K562 (cell line): ENCODE results near the gene INMT. TPM values are rescaled to one million over a fixed set of nuclear protein-coding genes. Genes with fewer than 3 reads are reported as not detected.

Experiments
- ATAC-seq: fragments of 200-7000 bp; cut with Tn5 transposase; 3 replicates; pipeline ENCODE4 v1.9.1; 2020; ENCODE audit warnings: moderate library complexity
- BruUV-seq: library from RNA; stranded (reverse); fragments of 400-500 nt; replicated peaks from 2 replicates; lab custom pipeline; 2021; lab: Mats Ljungman, UMichigan
- CTCF ChIA-PET: fragments of 300-600 bp; formaldehyde crosslinking; extraction: SDS; loops from one replicate; lab custom pipeline; 2021; ENCODE audit warnings: low intra/inter-chr PET ratio; lab: Yijun Ruan, JAX
- POLR2A ChIA-PET: fragments of 300-600, 350-650 bp; sonication (Branson Sonifier 250); formaldehyde crosslinking; extraction: SDS; loops from one replicate; lab custom pipeline; 2021; ENCODE audit warnings: antibody characterized with exemption, inconsistent platforms; lab: Yijun Ruan, JAX
- DNase-seq, 4 experiments: peaks; one replicate each; pipeline versions ENCODE4 v3.0.0 to v3.0.0-alpha.2; 2011 to 2018; ENCODE audit warnings: low spot score in 3 of 4, mixed read lengths in 3 of 4; ENCODE audit errors: extremely low read depth in 1 of 4
- FAIRE-seq: peaks from 2 replicates; lab custom pipeline; 2011; peaks lifted over from hg19 to GRCh38; lab: Jason Lieb, UNC
- H2AFZ ChIP-seq: 2 replicates; pipeline ENCODE4 v1.6.0; 2011; ENCODE audit warnings: low read depth, low read length, control low read depth, inconsistent platforms
- H3K27ac ChIP-seq: fragments of 200-600 bp; 3 replicates; pipeline ENCODE4 v1.8.0; 2011; ENCODE audit warnings: low read depth, mild to moderate bottlenecking, control low read depth, inconsistent platforms, low read length, moderate library complexity, mixed read lengths; ENCODE audit errors: extremely low read depth
- H3K27me3 ChIP-seq, 2 experiments: fragments of 300-600 bp in 1 of 2; 2 replicates in 1 of 2; 3 replicates in 1 of 2; pipeline versions ENCODE4 v1.6.0 to v1.8.0; 2011; ENCODE audit warnings: inconsistent platforms in 2 of 2, low read length in 2 of 2, mild to moderate bottlenecking in 1 of 2, mixed read lengths in 1 of 2, moderate library complexity in 1 of 2; ENCODE audit not compliant: control insufficient read depth in 2 of 2, insufficient read depth in 2 of 2
- H3K36me3 ChIP-seq: fragments of 300-600 bp; 3 replicates; pipeline ENCODE4 v1.8.0; 2011; ENCODE audit warnings: mild to moderate bottlenecking, low read length, inconsistent platforms; ENCODE audit not compliant: control insufficient read depth, insufficient read depth
- H3K4me1 ChIP-seq, 2 experiments: fragments of 200-600 bp in 1 of 2; replicated peaks in 1 of 2; 2 replicates in 1 of 2; 3 replicates in 1 of 2; pipeline versions ENCODE4 v1.5.1 to v1.8.0; 2011; ENCODE audit warnings: inconsistent platforms in 2 of 2, low read length in 2 of 2, mild to moderate bottlenecking in 1 of 2, mixed read lengths in 1 of 2, moderate library complexity in 1 of 2; ENCODE audit not compliant: control insufficient read depth in 2 of 2, insufficient read depth in 2 of 2
- H3K4me2 ChIP-seq: 2 replicates; pipeline ENCODE4 v1.6.1; 2011; ENCODE audit warnings: low read length, control low read depth, inconsistent platforms, mixed read lengths; ENCODE audit not compliant: insufficient read depth
- H3K4me3 ChIP-seq: fragments of 200-600 bp; sonication (generic), shearing (Covaris generic); 2 replicates; pipeline ENCODE4 v1.5.1; 2016; ENCODE audit warnings: control low read depth, inconsistent platforms
- H3K79me2 ChIP-seq: fragments of 200-600 bp; 3 replicates; pipeline ENCODE4 v1.8.0; 2011; ENCODE audit warnings: low read length, inconsistent platforms; ENCODE audit not compliant: control insufficient read depth, insufficient read depth
- H3K9ac ChIP-seq, 2 experiments: 2 replicates each; pipeline versions ENCODE4 v1.6.0 to v1.6.1; 2011; ENCODE audit warnings: low read depth in 2 of 2, low read length in 2 of 2, control low read depth in 1 of 2, inconsistent platforms in 1 of 2, mild to moderate bottlenecking in 1 of 2, mixed read lengths in 1 of 2; ENCODE audit not compliant: insufficient read depth in 1 of 2
- H3K9me1 ChIP-seq: one replicate; pipeline ENCODE4 v1.6.0; 2011; ENCODE audit warnings: inconsistent platforms, mild to moderate bottlenecking, low read length, moderate library complexity; ENCODE audit not compliant: control insufficient read depth, insufficient read depth
- H3K9me3 ChIP-seq: replicated peaks from 2 replicates; pipeline ENCODE4 v1.5.1; 2011; ENCODE audit warnings: low read depth, low read length, inconsistent platforms; ENCODE audit not compliant: control insufficient read depth, insufficient read depth
- H4K20me1 ChIP-seq: replicated peaks from 2 replicates; pipeline ENCODE4 v1.6.1; 2011; ENCODE audit warnings: low read length, inconsistent platforms, mixed read lengths; ENCODE audit not compliant: control insufficient read depth, insufficient read depth
- ASH1L ChIP-seq: fragments of 450-650 bp; IDR thresholded peaks from 2 replicates; pipeline ENCODE4 v1.6.1; 2018; ENCODE audit warnings: borderline replicate concordance, mild to moderate bottlenecking, low read depth; ENCODE audit not compliant: partially characterized antibody
- BRF1 ChIP-seq: IDR thresholded peaks from 3 replicates; pipeline ENCODE4 v1.6.1; 2011; ENCODE audit warnings: borderline replicate concordance, mild to moderate bottlenecking; ENCODE audit not compliant: insufficient read length; ENCODE audit errors: extremely low read depth
- HCFC1 ChIP-seq: IDR thresholded peaks from 2 replicates; pipeline ENCODE4 v1.6.1; 2012; ENCODE audit warnings: low read depth, low read length, improper control_type of control experiment
- HIVEP1 ChIP-seq: fragments of 250-450 bp; sonication (Bioruptor Pico); IDR thresholded peaks from 2 replicates; pipeline ENCODE4 v1.4.0; 2020; ENCODE audit warnings: mild to moderate bottlenecking
- NFE2L1 ChIP-seq: fragments of 450-650 bp; IDR thresholded peaks from 2 replicates; pipeline ENCODE4 v1.6.1; 2016; ENCODE audit warnings: missing genetic modification characterization, low read depth, mild to moderate bottlenecking, missing compliant biosample characterization, moderate library complexity, borderline replicate concordance
- NR1H2 ChIP-seq: sonication (generic); formaldehyde crosslinking; IDR thresholded peaks from 2 replicates; pipeline ENCODE4 v1.4.0; 2020; ENCODE audit warnings: mild to moderate bottlenecking, missing genetic modification reagents
- PHF20 ChIP-seq: fragments of 450-650 bp; IDR thresholded peaks from 2 replicates; pipeline ENCODE4 v1.6.1; 2018; ENCODE audit not compliant: partially characterized antibody
- POLR2G ChIP-seq: fragments of 200-400 bp; formaldehyde crosslinking; IDR thresholded peaks from 2 replicates; pipeline ENCODE4 v1.6.1; 2017; ENCODE audit warnings: low read depth, mild to moderate bottlenecking, antibody characterized with exemption, low read length, moderate library complexity
- POLR3G ChIP-seq: IDR thresholded peaks from 2 replicates; pipeline ENCODE4 v1.6.1; 2011; ENCODE audit not compliant: insufficient read length, insufficient replicate concordance; ENCODE audit errors: extremely low read depth
- TGIF2 ChIP-seq: sonication (generic); formaldehyde crosslinking; IDR thresholded peaks from 2 replicates; pipeline ENCODE4 v1.8.1; 2022; ENCODE audit warnings: mild to moderate bottlenecking, missing genetic modification reagents, moderate library complexity
- XRCC3 ChIP-seq: fragments of 450-650 bp; IDR thresholded peaks from 2 replicates; pipeline ENCODE4 v1.6.1; 2017; ENCODE audit warnings: mild to moderate bottlenecking, moderate library complexity
- ZKSCAN3 ChIP-seq: fragments of 250-450 bp; sonication (Bioruptor Pico); IDR thresholded peaks from 2 replicates; pipeline ENCODE4 v1.4.0; 2020
- ZNF140 ChIP-seq: fragments of 250-450 bp; sonication (Bioruptor Pico); IDR thresholded peaks from 2 replicates; pipeline ENCODE4 v1.8.0; 2021; ENCODE audit warnings: moderate library complexity, mild to moderate bottlenecking, inconsistent platforms
- ZNF224 ChIP-seq: sonication (generic); formaldehyde crosslinking; IDR thresholded peaks from 2 replicates; pipeline ENCODE4 v1.8.0; 2022; ENCODE audit warnings: mild to moderate bottlenecking, missing genetic modification reagents
- in situ Hi-C: fragments of 300-500 bp; cut with MboI; formaldehyde crosslinking; loops from 4 replicates; pipeline ENCODE4 v1.15.0; 2018; ENCODE audit warnings: inconsistent platforms, mixed read lengths
- intact Hi-C: fragments of 100-400 bp; cut with micrococcal nuclease; formaldehyde crosslinking; loops from 2 replicates; pipeline ENCODE4 v1.14.2; 2022
- polyA plus RNA-seq, 8 experiments: library from polyadenylated mRNA; depleted of rRNA in 4 of 8; stranded (reverse) in 5 of 8; unstranded in 3 of 8; fragments of >200 nt; fragmentation: Nextera tagmentation in 2 of 8; fragmentation: Illumina TruSeq in 1 of 8; extraction: Ambion mirVana in 2 of 8; extraction: Trizol in 1 of 8; gene quantifications; 2 replicates each; pipeline versions ENCODE4 v1.2.1 to v1.2.3, GENCODE V29; 2011 to 2014; ENCODE audit warnings: inconsistent platforms in 1 of 8, missing spikeins in 1 of 8
- total RNA-seq, 7 experiments: library from RNA; depleted of rRNA in 6 of 7; stranded (reverse); fragments of >200 nt in 6 of 7; fragmentation: Illumina TruSeq in 2 of 7; extraction: Trizol in 2 of 7; gene quantifications; 2 replicates each; pipeline versions ENCODE4 v1.2.1 to v1.2.3, GENCODE V29; 2011 to 2021; ENCODE audit warnings: low replicate concordance in 1 of 7
- TF ChIP-seq, protein P1 (sequence below): sonication (generic); formaldehyde crosslinking; IDR thresholded peaks from 2 replicates; pipeline ENCODE4 v1.8.1; 2023; ENCODE audit warnings: mild to moderate bottlenecking, missing genetic modification reagents, moderate library complexity

Gene INMT
- total and polyA plus RNA-seq, 9 of the 15 experiments (the other 6 are each of a cell fraction or from before 2014, with no cell fraction given), result 0.04 to 0.27 TPM; not detected in 7

DNA sequence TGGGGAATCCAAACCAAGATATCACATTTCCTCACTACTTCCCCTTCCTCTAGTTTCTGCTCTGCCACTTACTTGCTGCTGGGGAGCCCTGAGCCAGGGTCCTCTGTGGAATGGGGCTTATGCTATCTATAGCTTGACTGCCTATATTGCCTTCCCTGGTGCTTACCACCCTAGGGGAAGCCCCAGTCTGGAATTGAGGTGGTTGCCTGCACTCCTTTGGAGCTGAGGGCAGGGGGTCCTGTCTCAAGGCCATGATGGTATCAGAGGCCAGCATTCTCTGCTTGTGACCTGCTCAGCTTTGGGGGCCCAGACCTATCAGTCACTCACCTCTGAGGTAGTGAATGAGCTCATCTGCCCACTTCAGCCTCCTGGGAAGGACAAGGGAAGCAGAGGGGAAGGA is 29.3 kb upstream of the INMT start:
- CTCF ChIA-PET, result no interaction called here
- TF ChIP-seq NFE2L1 (tag) (no peak), ZNF224 (CRISPR knock-in tag) (no peak), NR1H2 (CRISPR knock-in tag) (no peak), BRF1 (no peak), POLR2G (no peak), ASH1L (no peak), PHF20 (no peak), TGIF2 (CRISPR knock-in tag) (no peak), XRCC3 (no peak), HIVEP1 (CRISPR knock-in tag) (no peak), ZKSCAN3 (CRISPR knock-in tag) (no peak), HCFC1 (no peak), ZNF140 (CRISPR knock-in tag) (no peak), POLR3G (no peak)
- TF ChIP-seq, protein P1, sequence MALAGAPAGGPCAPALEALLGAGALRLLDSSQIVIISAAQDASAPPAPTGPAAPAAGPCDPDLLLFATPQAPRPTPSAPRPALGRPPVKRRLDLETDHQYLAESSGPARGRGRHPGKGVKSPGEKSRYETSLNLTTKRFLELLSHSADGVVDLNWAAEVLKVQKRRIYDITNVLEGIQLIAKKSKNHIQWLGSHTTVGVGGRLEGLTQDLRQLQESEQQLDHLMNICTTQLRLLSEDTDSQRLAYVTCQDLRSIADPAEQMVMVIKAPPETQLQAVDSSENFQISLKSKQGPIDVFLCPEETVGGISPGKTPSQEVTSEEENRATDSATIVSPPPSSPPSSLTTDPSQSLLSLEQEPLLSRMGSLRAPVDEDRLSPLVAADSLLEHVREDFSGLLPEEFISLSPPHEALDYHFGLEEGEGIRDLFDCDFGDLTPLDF (CRISPR knock-in tag), result no peak
- BruUV-seq, result no TSS peak
- peaks cover 0 to 5% of the 10 kb centered on the region in 2 experiments; a peak in 1 of 5 replicates for H3K4me1 ChIP-seq
- H3K9me3 ChIP-seq, result no peaks in the 10 kb centered on the region
- in situ Hi-C loops, result no loop called here
- H3K9ac ChIP-seq, result no peak overlapping the region
- intact Hi-C loops, result no loop called here
- no peak for ATAC-seq
- H2AFZ ChIP-seq, result no peak overlapping the region
- no peaks in the 10 kb centered on the region for H4K20me1 ChIP-seq
- H3K79me2 ChIP-seq, result no peaks in the 10 kb centered on the region
- no peak for DNase-seq
- H3K36me3 ChIP-seq, result no peaks in the 10 kb centered on the region
- H3K4me3 ChIP-seq, result no peak overlapping the region
- H3K4me2 ChIP-seq, result no peak overlapping the region
- FAIRE-seq, result no peak
- H3K27me3 ChIP-seq, result peaks cover 9 to 36% of the 10 kb centered on the region in 2 experiments; a peak in 3 of 5 replicates
- H3K9me1 ChIP-seq, result no peaks in the 10 kb centered on the region
- POLR2A ChIA-PET, result interaction anchor here (0.8 kb wide), 1 partner anchor 45 kb away, joined by 3 read pairs; no protein-coding TSS in a partner anchor
- no peak overlapping the region for H3K27ac ChIP-seq
